H9 (cell line): Measurements from ENCODE around the gene TMEM151A. TPM values are rescaled to one million over a fixed set of nuclear protein-coding genes. Genes with fewer than 3 reads are reported as not detected.

Source experiments
- DNase-seq: peaks from one replicate; pipeline ENCODE4 v3.0.0-alpha.2; 2017
- H2AFZ ChIP-seq: one replicate; pipeline ENCODE4 v1.6.1; 2013; ENCODE audit warnings: mild to moderate bottlenecking, low read length, control low read depth, moderate library complexity
- H2AK5ac ChIP-seq: 2 replicates; pipeline ENCODE4 v1.6.1; 2013; ENCODE audit warnings: low read length, control low read depth, mixed read lengths; ENCODE audit not compliant: insufficient read length
- H2BK120ac ChIP-seq: one replicate; pipeline ENCODE4 v1.6.1; 2013; ENCODE audit warnings: low read depth, mild to moderate bottlenecking, low read length, control low read depth, inconsistent platforms; ENCODE audit not compliant: poor library complexity, severe bottlenecking
- H2BK12ac ChIP-seq: 2 replicates; pipeline ENCODE4 v1.6.1; 2013; ENCODE audit warnings: low read length, control low read depth, mixed read lengths, low read depth; ENCODE audit not compliant: insufficient read length
- H2BK15ac ChIP-seq: 2 replicates; pipeline ENCODE4 v1.6.1; 2013; ENCODE audit warnings: low read depth, low read length, control low read depth
- H2BK20ac ChIP-seq: one replicate; pipeline ENCODE4 v1.6.1; 2013; ENCODE audit warnings: low read depth, mild to moderate bottlenecking, low read length, control low read depth, inconsistent platforms; ENCODE audit not compliant: poor library complexity, severe bottlenecking
- H2BK5ac ChIP-seq: 2 replicates; pipeline ENCODE4 v1.6.1; 2013; ENCODE audit warnings: low read length, control low read depth, mixed read lengths; ENCODE audit not compliant: insufficient read length
- H3K14ac ChIP-seq: 2 replicates; pipeline ENCODE4 v1.6.1; 2013; ENCODE audit warnings: low read length, control low read depth; ENCODE audit not compliant: insufficient read depth
- H3K18ac ChIP-seq: 2 replicates; pipeline ENCODE4 v1.6.1; 2013; ENCODE audit warnings: low read depth, mild to moderate bottlenecking, mixed read lengths, low read length, control low read depth; ENCODE audit not compliant: insufficient read length
- H3K23ac ChIP-seq: 2 replicates; pipeline ENCODE4 v1.6.1; 2013; ENCODE audit warnings: low read length, control low read depth, mixed read lengths, low read depth; ENCODE audit not compliant: insufficient read length
- H3K23me2 ChIP-seq: 2 replicates; pipeline ENCODE4 v1.6.1; 2013; ENCODE audit warnings: low read depth, mild to moderate bottlenecking, mixed read lengths, low read length, control low read depth; ENCODE audit not compliant: insufficient read length, poor library complexity, severe bottlenecking
- H3K27ac ChIP-seq: 2 replicates; pipeline ENCODE4 v1.5.1; 2013; ENCODE audit warnings: low read length, control low read depth, mixed read lengths, low read depth; ENCODE audit not compliant: insufficient read length
- H3K27me3 ChIP-seq: 2 replicates; pipeline ENCODE4 v1.6.1; 2013; ENCODE audit warnings: low read length, control low read depth, inconsistent platforms; ENCODE audit not compliant: insufficient read depth
- H3K4ac ChIP-seq: 2 replicates; pipeline ENCODE4 v1.6.1; 2013; ENCODE audit warnings: low read depth, mild to moderate bottlenecking, control low read depth, inconsistent platforms, low read length, moderate library complexity
- H3K4me1 ChIP-seq: 2 replicates; pipeline ENCODE4 v1.6.1; 2013; ENCODE audit warnings: low read length, control low read depth, inconsistent platforms; ENCODE audit not compliant: insufficient read depth
- H3K4me2 ChIP-seq: 2 replicates; pipeline ENCODE4 v1.6.1; 2013; ENCODE audit warnings: low read length, control low read depth, mixed read lengths; ENCODE audit not compliant: insufficient read length, insufficient read depth
- H3K56ac ChIP-seq: 2 replicates; pipeline ENCODE4 v1.6.1; 2013; ENCODE audit warnings: low read depth, mild to moderate bottlenecking, mixed read lengths, low read length, control low read depth; ENCODE audit not compliant: insufficient read length
- H3K79me1 ChIP-seq: 2 replicates; pipeline ENCODE4 v1.6.1; 2013; ENCODE audit warnings: low read depth, mild to moderate bottlenecking, moderate library complexity, low read length, control low read depth, inconsistent platforms; ENCODE audit not compliant: insufficient read depth, poor library complexity, severe bottlenecking
- H3K79me2 ChIP-seq: 2 replicates; pipeline ENCODE4 v1.6.1; 2013; ENCODE audit warnings: low read length, control low read depth, inconsistent platforms; ENCODE audit not compliant: insufficient read depth
- H3K9ac ChIP-seq: 2 replicates; pipeline ENCODE4 v1.6.1; 2013; ENCODE audit warnings: low read length, control low read depth, mixed read lengths; ENCODE audit not compliant: insufficient read length; ENCODE audit errors: extremely low read depth
- H3K9me3 ChIP-seq: one replicate; pipeline ENCODE4 v1.6.1; 2013; ENCODE audit warnings: low read depth, low read length, inconsistent platforms; ENCODE audit not compliant: control insufficient read depth
- H3T11ph ChIP-seq: one replicate; pipeline ENCODE4 v1.6.1; 2013; ENCODE audit warnings: mild to moderate bottlenecking, low read length, control low read depth, inconsistent platforms
- H4K20me1 ChIP-seq: one replicate; pipeline ENCODE4 v1.6.1; 2013; ENCODE audit not compliant: control insufficient read depth, insufficient read length, insufficient read depth
- H4K5ac ChIP-seq: 2 replicates; pipeline ENCODE4 v1.6.1; 2013; ENCODE audit warnings: low read depth, mild to moderate bottlenecking, mixed read lengths, low read length, control low read depth; ENCODE audit not compliant: insufficient read length
- H4K8ac ChIP-seq: replicated peaks from 2 replicates; pipeline ENCODE4 v1.6.1; 2013; ENCODE audit warnings: low read length, control low read depth, mixed read lengths, low read depth; ENCODE audit not compliant: insufficient read length
- H4K91ac ChIP-seq: 2 replicates; pipeline ENCODE4 v1.6.1; 2013; ENCODE audit warnings: low read depth, mild to moderate bottlenecking, moderate library complexity, mixed read lengths, low read length, control low read depth; ENCODE audit not compliant: insufficient read length
- H3K27ac Mint-ChIP-seq, 3 experiments: 2 replicates in 2 of 3; 3 replicates in 1 of 3; pipeline ENCODE4 v1.8.0; 2020 to 2021; ENCODE audit warnings: mixed read lengths in 3 of 3, mild to moderate bottlenecking in 1 of 3, moderate library complexity in 1 of 3
- H3K27me3 Mint-ChIP-seq: 2 replicates; pipeline ENCODE4 v1.8.0; 2021; ENCODE audit warnings: low read depth, mild to moderate bottlenecking, moderate library complexity, mixed read lengths
- H3K36me3 Mint-ChIP-seq, 3 experiments: 2 replicates in 2 of 3; 3 replicates in 1 of 3; pipeline ENCODE4 v1.8.0; 2020 to 2021; ENCODE audit warnings: low read depth in 3 of 3, mixed read lengths in 3 of 3; ENCODE audit not compliant: insufficient read depth in 1 of 3
- H3K4me1 Mint-ChIP-seq, 2 experiments: 2 replicates each; pipeline ENCODE4 v1.8.0; 2020; ENCODE audit warnings: mixed read lengths in 2 of 2
- H3K4me3 Mint-ChIP-seq, 2 experiments: 2 replicates in 1 of 2; 3 replicates in 1 of 2; pipeline ENCODE4 v1.8.0; 2020 to 2021; ENCODE audit warnings: mild to moderate bottlenecking in 2 of 2, mixed read lengths in 2 of 2, moderate library complexity in 1 of 2
- H3K9me3 Mint-ChIP-seq, 2 experiments: 2 replicates in 1 of 2; 3 replicates in 1 of 2; pipeline ENCODE4 v1.8.0; 2020; ENCODE audit warnings: mild to moderate bottlenecking in 2 of 2, mixed read lengths in 2 of 2, moderate library complexity in 1 of 2
- WGBS: extraction: QIAGEN DNeasy Blood & Tissue Kit; methylation state at CpG from one replicate; pipeline ENCODE4 v1.1.7; 2013; ENCODE audit warnings: missing lambda C conversion rate, low lambda C conversion rate, mixed read lengths; ENCODE audit not compliant: insufficient read length; ENCODE audit errors: extremely low coverage; 5-methylcytosine and 5-hydroxymethylcytosine counted together
- total RNA-seq: library from RNA; stranded (reverse); gene quantifications from 2 replicates; pipeline ENCODE4 v1.2.1, GENCODE V29; 2021
- TF ChIP-seq, protein P1 (sequence below): fragments of 200-600 bp; sonication (generic); conservative IDR thresholded peaks from 3 replicates; pipeline ENCODE4 v1.8.0; 2021; ENCODE audit warnings: antibody characterized with exemption, mild to moderate bottlenecking

The TMEM151A gene
- total RNA-seq, 1 experiment from 2014 or later = 1.2 TPM

DNA sequence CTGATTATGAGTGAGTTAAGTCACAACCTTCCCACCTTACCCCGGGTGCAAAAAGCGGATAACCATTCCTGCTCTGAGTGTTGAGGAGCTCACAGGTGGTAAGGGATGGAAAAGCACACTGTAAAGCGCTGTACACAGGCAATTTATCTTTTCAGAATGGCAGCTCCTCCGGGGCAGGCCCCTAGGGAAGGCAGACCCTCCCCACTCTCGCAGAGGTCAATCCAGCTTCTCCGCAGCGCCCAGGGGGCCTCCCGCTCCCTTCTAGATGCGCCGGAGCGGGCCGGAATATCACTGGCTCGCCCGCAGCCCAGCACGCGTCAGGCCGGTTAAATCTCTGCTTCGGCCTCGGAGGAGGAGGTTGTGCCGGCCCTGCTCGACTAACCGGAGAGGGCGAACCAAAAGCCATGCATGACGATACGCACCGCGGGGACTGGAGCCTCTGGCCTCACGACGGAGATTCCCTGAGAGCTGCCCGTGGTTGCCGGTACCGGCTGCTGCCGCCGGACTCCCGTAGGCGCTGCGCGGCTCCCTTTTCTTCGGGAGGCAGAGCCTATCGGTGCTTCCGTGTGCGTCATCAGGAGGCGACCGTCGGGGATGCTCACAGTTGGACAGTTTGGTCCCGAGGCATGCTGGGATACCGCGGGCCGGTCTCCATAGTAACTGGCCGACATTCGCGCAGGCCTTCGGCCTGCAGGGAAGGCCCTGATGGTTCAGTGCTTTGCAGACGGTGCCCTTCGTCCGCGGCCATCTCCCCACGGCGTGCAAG, 53.0 kb downstream of the TMEM151A start, which contains the start of gene BRMS1:
Gene BRMS1 (minus strand): TSS at position 555 of the 766 bp plus-strand sequence. CDS start 2,870 bp downstream, outside the sequence.
- WGBS = no CpG with 5 or more reads among the region's 59 CpGs
- no peak within 1 kb of the TSS for H3T11ph ChIP-seq
- H3K27me3 ChIP-seq = no peaks in the 10 kb centered on the region
- no peak within 1 kb of the TSS for H3K56ac ChIP-seq
- TF ChIP-seq, protein P1, sequence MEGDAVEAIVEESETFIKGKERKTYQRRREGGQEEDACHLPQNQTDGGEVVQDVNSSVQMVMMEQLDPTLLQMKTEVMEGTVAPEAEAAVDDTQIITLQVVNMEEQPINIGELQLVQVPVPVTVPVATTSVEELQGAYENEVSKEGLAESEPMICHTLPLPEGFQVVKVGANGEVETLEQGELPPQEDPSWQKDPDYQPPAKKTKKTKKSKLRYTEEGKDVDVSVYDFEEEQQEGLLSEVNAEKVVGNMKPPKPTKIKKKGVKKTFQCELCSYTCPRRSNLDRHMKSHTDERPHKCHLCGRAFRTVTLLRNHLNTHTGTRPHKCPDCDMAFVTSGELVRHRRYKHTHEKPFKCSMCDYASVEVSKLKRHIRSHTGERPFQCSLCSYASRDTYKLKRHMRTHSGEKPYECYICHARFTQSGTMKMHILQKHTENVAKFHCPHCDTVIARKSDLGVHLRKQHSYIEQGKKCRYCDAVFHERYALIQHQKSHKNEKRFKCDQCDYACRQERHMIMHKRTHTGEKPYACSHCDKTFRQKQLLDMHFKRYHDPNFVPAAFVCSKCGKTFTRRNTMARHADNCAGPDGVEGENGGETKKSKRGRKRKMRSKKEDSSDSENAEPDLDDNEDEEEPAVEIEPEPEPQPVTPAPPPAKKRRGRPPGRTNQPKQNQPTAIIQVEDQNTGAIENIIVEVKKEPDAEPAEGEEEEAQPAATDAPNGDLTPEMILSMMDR = peak; percentile 11; the same call in 1 of the 3 replicates
- H2AK5ac ChIP-seq = no peak within 1 kb of the TSS
- DNase-seq = peak; percentile 96
- no peak within 1 kb of the TSS for H2BK20ac ChIP-seq
- Mint-ChIP-seq H3K4me1 (peaks cover 26 to 28% of the 10 kb centered on the region in 2 experiments), H3K36me3 (peaks cover 12 to 22% (median 15%) of the 10 kb centered on the region in 3 experiments), H3K9me3 (peaks cover 0 to 3% of the 10 kb centered on the region in 2 experiments; a peak in 4 of 5 replicates), H3K27me3 (peaks cover 4% of the 10 kb centered on the region), H3K27ac (peak within 1 kb of the TSS; percentile 77 to 99 (median 96)), H3K4me3 (peak within 1 kb of the TSS; percentile 95 to 98)
- H2BK5ac ChIP-seq = no peak within 1 kb of the TSS
- peak within 1 kb of the TSS; percentile 83 for H3K9ac ChIP-seq
- no peaks in the 10 kb centered on the region for H3K9me3 ChIP-seq
- H3K79me1 ChIP-seq = no peaks in the 10 kb centered on the region
- no peak within 1 kb of the TSS for H2BK120ac ChIP-seq
- no peak within 1 kb of the TSS for H3K4ac ChIP-seq
- no peak within 1 kb of the TSS for H2BK12ac ChIP-seq
- no peak within 1 kb of the TSS for H3K27ac ChIP-seq
- H3K4me1 ChIP-seq = no peaks in the 10 kb centered on the region
- peaks cover 3% of the 10 kb centered on the region for H4K20me1 ChIP-seq
- H3K23me2 ChIP-seq = peaks cover 18% of the 10 kb centered on the region
- peak within 1 kb of the TSS; percentile 84 for H3K4me2 ChIP-seq
- no peak within 1 kb of the TSS for H4K5ac ChIP-seq
- H2BK15ac ChIP-seq = no peak within 1 kb of the TSS
- peak within 1 kb of the TSS; percentile 80; the same call in 1 of the 2 replicates for H3K14ac ChIP-seq
- H4K8ac ChIP-seq = no peak within 1 kb of the TSS
- no peak within 1 kb of the TSS for H2AFZ ChIP-seq
- H3K79me2 ChIP-seq = peaks cover 2% of the 10 kb centered on the region; the same call in 1 of the 2 replicates
- H3K18ac ChIP-seq = peak within 1 kb of the TSS; percentile 78
- H3K23ac ChIP-seq = no peak within 1 kb of the TSS
- no peak within 1 kb of the TSS for H4K91ac ChIP-seq
